Activated CD4-positive, alpha-beta T cell treated with anti-CD3 and anti-CD28 coated beads for 36 hours (primary cell): ENCODE results near the gene MRPL32. TPM values are rescaled to one million over a fixed set of nuclear protein-coding genes. Genes with fewer than 3 reads are reported as not detected.
"Not testable (repeated sequence)": the region's sequence is repeated elsewhere in the genome, so short reads cannot be mapped to it uniquely, and the experiment has no call there.

Experiments used
- ATAC-seq: fragments of 200-7000 bp; cut with Tn5 transposase; one replicate; pipeline ENCODE4 v1.10.0; 2021; ENCODE audit warnings: mild to moderate bottlenecking, moderate library complexity
- CTCF ChIA-PET: fragments of 350-600 bp; sonication (Branson Sonifier 250); formaldehyde crosslinking; loops from one replicate; lab custom pipeline; 2021; ENCODE audit warnings: antibody characterized with exemption; lab: Charles Lee
- POLR2A ChIA-PET: fragments of 350-600 bp; sonication (Branson Sonifier 250); formaldehyde crosslinking; loops from one replicate; lab custom pipeline; 2021; ENCODE audit warnings: antibody characterized with exemption, inconsistent platforms; lab: Charles Lee
- DNase-seq: peaks from one replicate; pipeline ENCODE4 v3.0.0-alpha.2; 2020
- H3K27ac Mint-ChIP-seq: one replicate; pipeline ENCODE4 v1.8.0; 2021; ENCODE audit warnings: mixed read lengths
- H3K27me3 Mint-ChIP-seq: one replicate; pipeline ENCODE4 v1.8.0; 2021; ENCODE audit warnings: mixed read lengths
- H3K36me3 Mint-ChIP-seq: one replicate; pipeline ENCODE4 v1.8.0; 2021; ENCODE audit warnings: low read depth, mixed read lengths
- H3K4me1 Mint-ChIP-seq: one replicate; pipeline ENCODE4 v1.8.0; 2021; ENCODE audit warnings: mixed read lengths
- H3K4me3 Mint-ChIP-seq: one replicate; pipeline ENCODE4 v1.8.0; 2021; ENCODE audit warnings: mild to moderate bottlenecking, moderate library complexity, mixed read lengths
- H3K9me3 Mint-ChIP-seq: one replicate; pipeline ENCODE4 v1.8.0; 2021; ENCODE audit warnings: low read depth, mixed read lengths
- intact Hi-C, 2 experiments: fragments of 100-400 bp; cut with DNase I in 1 of 2; cut with micrococcal nuclease in 1 of 2; formaldehyde crosslinking; loops; one replicate each; pipeline versions ENCODE4 v1.14.2 to v1.15.1; 2022 to 2024; cut with DNase I, micrococcal nuclease
- total RNA-seq, 2 experiments: library from RNA; stranded (reverse); gene quantifications; one replicate each; pipeline ENCODE4 v1.2.3, GENCODE V29; 2021

Gene MRPL32
- 10 to 100 TPM; 74.7 to 75.5 TPM for total RNA-seq

- H3K27ac Mint-ChIP-seq: peak within 1 kb of the TSS; percentile 100
- ChIA-PET POLR2A (interaction anchor here (0.6 to 1.5 kb wide), 5 partner anchors 18 to 828 kb away, joined by 3 to 8 read pairs (median 7); partner anchors contain the start of gene C7orf25), CTCF (interaction anchor here (0.5 to 2.1 kb wide), 11 partner anchors 8 to 903 kb away, joined by 3 to 8 read pairs (median 3); partner anchors contain the start of gene C7orf25)
- H3K36me3 Mint-ChIP-seq: peaks cover 47% of the 10 kb centered on the region
- H3K4me1 Mint-ChIP-seq: peaks cover 67% of the 10 kb centered on the region
- no peaks in the 10 kb centered on the region for H3K27me3 Mint-ChIP-seq
- peak within 1 kb of the TSS; percentile 98 for H3K4me3 Mint-ChIP-seq
- DNase-seq (peak; percentile 95), ATAC-seq (peak; percentile 100)
- intact Hi-C loops: loop anchor here (1.0 to 10.0 kb wide), 8 partner anchors 20 to 1110 kb away; partner anchors contain the start of genes C7orf25 (in 2 of the 2), COA1 (in 2 of the 2), DBNL (in 1 of the 2) and MRPS24 (in 1 of the 2)
- no peaks in the 10 kb centered on the region for H3K9me3 Mint-ChIP-seq
Measured at GRCh38 chr7:42931834-42932651, at the start of gene MRPL32, which contains the start of gene PSMA2. TSS of gene MRPL32 (plus strand) at chr7:42932376. CDS start at chr7:42932387, 11 bp downstream. TSS of gene PSMA2 (minus strand) at chr7:42932174. CDS start at chr7:42932158, 16 bp downstream.

GRCh38 chr7:42883950-42884349, 48.2 kb upstream of the MRPL32 start:
- intact Hi-C loops: no loop called here
- Mint-ChIP-seq H3K9me3 (no peaks in the 10 kb centered on the region), H3K27me3 (peaks cover 2% of the 10 kb centered on the region), H3K4me3 (no peak overlapping the region), H3K4me1 (peaks cover 17% of the 10 kb centered on the region), H3K36me3 (no peaks in the 10 kb centered on the region), H3K27ac (no peak overlapping the region)
- no peak for ATAC-seq
- ChIA-PET CTCF (no interaction called here), POLR2A (no interaction called here)
- DNase-seq: no peak

- H3K9me3 Mint-ChIP-seq, POLR2A ChIA-PET: not testable (repeated sequence)
- peaks cover 19% of the 10 kb centered on the region for H3K4me1 Mint-ChIP-seq
Measured at GRCh38 chr7:42885183-42885582, 47.0 kb upstream of the MRPL32 start.

GRCh38 chr7:42886129-42886528, 46.0 kb upstream of the MRPL32 start:
- Mint-ChIP-seq H3K4me1 (peaks cover 19% of the 10 kb centered on the region), H3K27ac (no peak overlapping the region), H3K36me3 (no peaks in the 10 kb centered on the region), H3K9me3 (no peaks in the 10 kb centered on the region), H3K4me3 (no peak overlapping the region), H3K27me3 (peaks cover 2% of the 10 kb centered on the region)
- DNase-seq: no peak
- intact Hi-C loops: no loop called here
- POLR2A ChIA-PET: no interaction called here
- CTCF ChIA-PET: interaction anchor here (0.8 to 2.5 kb wide), 6 partner anchors 7 to 945 kb away, joined by 3 to 16 read pairs (median 4); no protein-coding TSS in a partner anchor
- no peak for ATAC-seq

More at GRCh38 chr7:42885183-42885582, 47.0 kb upstream of the MRPL32 start:
- ATAC-seq, H3K27ac Mint-ChIP-seq, H3K4me3 Mint-ChIP-seq, H3K27me3 Mint-ChIP-seq, H3K36me3 Mint-ChIP-seq, intact Hi-C loops, DNase-seq: not testable (repeated sequence)
- CTCF ChIA-PET: interaction anchor here (2.5 kb wide), 1 partner anchor 8 kb away, joined by 16 read pairs; no protein-coding TSS in a partner anchor

- Mint-ChIP-seq H3K27me3 (peaks cover 2% of the 10 kb centered on the region), H3K9me3 (no peaks in the 10 kb centered on the region), H3K36me3 (no peaks in the 10 kb centered on the region), H3K4me1 (peaks cover 19% of the 10 kb centered on the region), H3K4me3 (peak overlapping the region; percentile 26), H3K27ac (peak overlapping the region; percentile 51)
- CTCF ChIA-PET: interaction anchor here (0.6 to 2.5 kb wide), 11 partner anchors 8 to 946 kb away, joined by 3 to 16 read pairs (median 3); no protein-coding TSS in a partner anchor
- ATAC-seq: no peak
- DNase-seq: no peak
- POLR2A ChIA-PET: no interaction called here
- intact Hi-C loops: no loop called here
Measured at GRCh38 chr7:42886893-42887505, 45.2 kb upstream of the MRPL32 start.

GRCh38 chr7:42893346-42894240, 38.6 kb upstream of the MRPL32 start:
- ATAC-seq: no peak
- no peak overlapping the region for H3K27ac Mint-ChIP-seq
- no peak for DNase-seq
- no peak overlapping the region for H3K4me3 Mint-ChIP-seq
- POLR2A ChIA-PET: no interaction called here
- H3K27me3 Mint-ChIP-seq: no peaks in the 10 kb centered on the region
- intact Hi-C loops: no loop called here
- H3K36me3 Mint-ChIP-seq: peaks cover 7% of the 10 kb centered on the region
- H3K9me3 Mint-ChIP-seq: peaks cover 18% of the 10 kb centered on the region
- CTCF ChIA-PET: no interaction called here
- H3K4me1 Mint-ChIP-seq: peaks cover 5% of the 10 kb centered on the region

- no peaks in the 10 kb centered on the region for H3K36me3 Mint-ChIP-seq
- no peak for ATAC-seq
Measured at GRCh38 chr7:42900842-42901241, 31.3 kb upstream of the MRPL32 start.

GRCh38 chr7:42902331-42902730, 29.8 kb upstream of the MRPL32 start:
- ATAC-seq (no peak), DNase-seq (no peak)
- no peaks in the 10 kb centered on the region for H3K36me3 Mint-ChIP-seq
- POLR2A ChIA-PET: no interaction called here
- CTCF ChIA-PET: no interaction called here
- peaks cover 2% of the 10 kb centered on the region for H3K9me3 Mint-ChIP-seq
- intact Hi-C loops: no loop called here
- no peak overlapping the region for H3K27ac Mint-ChIP-seq
- H3K27me3 Mint-ChIP-seq: no peaks in the 10 kb centered on the region
- peaks cover 5% of the 10 kb centered on the region for H3K4me1 Mint-ChIP-seq
- H3K4me3 Mint-ChIP-seq: no peak overlapping the region

More at GRCh38 chr7:42900842-42901241, 31.3 kb upstream of the MRPL32 start:
- intact Hi-C loops: no loop called here
- Mint-ChIP-seq H3K4me3 (no peak overlapping the region), H3K9me3 (peaks cover 8% of the 10 kb centered on the region), H3K27ac (no peak overlapping the region), H3K27me3 (no peaks in the 10 kb centered on the region), H3K4me1 (peaks cover 3% of the 10 kb centered on the region)
- CTCF ChIA-PET: no interaction called here
- no peak for DNase-seq
- POLR2A ChIA-PET: no interaction called here

GRCh38 chr7:42906181-42906580, 26.0 kb upstream of the MRPL32 start:
- Mint-ChIP-seq H3K4me3 (no peak overlapping the region), H3K27ac (no peak overlapping the region), H3K27me3 (no peaks in the 10 kb centered on the region), H3K9me3 (peaks cover 2% of the 10 kb centered on the region), H3K36me3 (peaks cover 17% of the 10 kb centered on the region), H3K4me1 (peaks cover 23% of the 10 kb centered on the region)
- no peak for DNase-seq
- intact Hi-C loops: no loop called here
- no peak for ATAC-seq
- CTCF ChIA-PET: interaction anchor here (1.0 kb wide), 1 partner anchor 30 kb away, joined by 4 read pairs; no protein-coding TSS in a partner anchor
- POLR2A ChIA-PET: interaction anchor here (0.6 kb wide), 1 partner anchor 18 kb away, joined by 13 read pairs; no protein-coding TSS in a partner anchor

- H3K36me3 Mint-ChIP-seq: peaks cover 19% of the 10 kb centered on the region
- ChIA-PET CTCF (interaction anchor here (0.6 kb wide), 1 partner anchor 122 kb away, joined by 3 read pairs; no protein-coding TSS in a partner anchor), POLR2A (interaction anchor here (0.7 kb wide), 1 partner anchor 31 kb away, joined by 3 read pairs; no protein-coding TSS in a partner anchor)
- H3K27me3 Mint-ChIP-seq: no peaks in the 10 kb centered on the region
- DNase-seq (no peak), ATAC-seq (no peak)
- peaks cover 2% of the 10 kb centered on the region for H3K9me3 Mint-ChIP-seq
- peaks cover 27% of the 10 kb centered on the region for H3K4me1 Mint-ChIP-seq
- H3K4me3 Mint-ChIP-seq: no peak overlapping the region
- intact Hi-C loops: no loop called here
- H3K27ac Mint-ChIP-seq: no peak overlapping the region
Measured at GRCh38 chr7:42907316-42907715, 24.9 kb upstream of the MRPL32 start.
